ENCODE data around the gene HHIPL1. TPM values are rescaled to one million over a fixed set of nuclear protein-coding genes. Genes with fewer than 3 reads are reported as not detected.

HHIPL1 gene
- total RNA-seq, 4 donors from 2014 or later: 2.2 to 4.7 (median 3.6) TPM

DNA sequence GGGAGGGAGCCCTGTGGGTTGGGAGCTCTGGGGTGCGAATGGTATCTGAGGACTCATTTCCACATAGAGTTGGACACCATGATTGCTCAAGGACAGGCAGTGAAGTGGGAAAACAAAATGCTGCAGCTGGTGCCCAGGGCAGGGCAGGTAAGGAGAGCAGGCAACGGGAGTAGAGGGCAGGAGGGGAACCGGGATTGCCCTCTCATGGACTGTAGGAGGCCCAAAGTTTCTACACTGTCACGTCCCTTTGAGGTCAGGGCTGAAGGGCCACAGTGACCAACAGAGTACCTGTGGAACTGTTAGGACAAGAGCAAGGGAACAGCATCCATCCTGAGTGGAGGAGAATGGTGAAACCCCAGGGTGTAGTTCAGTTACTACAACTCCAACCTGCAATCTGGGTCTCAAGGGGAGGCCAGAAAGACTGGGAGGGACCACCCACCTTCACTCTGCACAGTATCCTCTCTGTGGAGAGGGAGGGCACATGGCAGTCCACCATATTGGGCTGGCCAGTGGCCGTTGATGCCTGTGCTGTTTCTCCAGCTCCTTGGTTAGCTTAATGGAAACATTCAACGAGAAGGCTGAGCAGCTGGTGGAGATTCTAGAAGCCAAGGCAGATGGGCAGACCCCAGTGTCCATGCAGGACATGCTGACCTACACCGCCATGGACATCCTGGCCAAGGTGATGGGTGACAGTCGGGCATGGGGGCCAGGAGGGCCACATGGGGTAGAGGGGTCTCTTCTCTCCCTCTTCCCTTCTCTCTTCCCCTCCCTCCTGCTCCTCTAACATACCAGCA is 61.4 kb downstream of the HHIPL1 start:
- TF ChIP-seq, protein P1, sequence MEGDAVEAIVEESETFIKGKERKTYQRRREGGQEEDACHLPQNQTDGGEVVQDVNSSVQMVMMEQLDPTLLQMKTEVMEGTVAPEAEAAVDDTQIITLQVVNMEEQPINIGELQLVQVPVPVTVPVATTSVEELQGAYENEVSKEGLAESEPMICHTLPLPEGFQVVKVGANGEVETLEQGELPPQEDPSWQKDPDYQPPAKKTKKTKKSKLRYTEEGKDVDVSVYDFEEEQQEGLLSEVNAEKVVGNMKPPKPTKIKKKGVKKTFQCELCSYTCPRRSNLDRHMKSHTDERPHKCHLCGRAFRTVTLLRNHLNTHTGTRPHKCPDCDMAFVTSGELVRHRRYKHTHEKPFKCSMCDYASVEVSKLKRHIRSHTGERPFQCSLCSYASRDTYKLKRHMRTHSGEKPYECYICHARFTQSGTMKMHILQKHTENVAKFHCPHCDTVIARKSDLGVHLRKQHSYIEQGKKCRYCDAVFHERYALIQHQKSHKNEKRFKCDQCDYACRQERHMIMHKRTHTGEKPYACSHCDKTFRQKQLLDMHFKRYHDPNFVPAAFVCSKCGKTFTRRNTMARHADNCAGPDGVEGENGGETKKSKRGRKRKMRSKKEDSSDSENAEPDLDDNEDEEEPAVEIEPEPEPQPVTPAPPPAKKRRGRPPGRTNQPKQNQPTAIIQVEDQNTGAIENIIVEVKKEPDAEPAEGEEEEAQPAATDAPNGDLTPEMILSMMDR (IDR thresholded peaks at IDR 0.05): no peak
- no peak for DNase-seq (ENCODE audit: low spot score)
- no peak for ATAC-seq (ENCODE audit: low FRiP score)

- DNase-seq (ENCODE audit: low spot score) (no peak), ATAC-seq (ENCODE audit: low FRiP score) (no peak)
- TF ChIP-seq, protein P1 (IDR thresholded peaks at IDR 0.05): no peak
Observed at GRCh38 chr14:99707420-99707819, 62.5 kb downstream of the HHIPL1 start.

DNA sequence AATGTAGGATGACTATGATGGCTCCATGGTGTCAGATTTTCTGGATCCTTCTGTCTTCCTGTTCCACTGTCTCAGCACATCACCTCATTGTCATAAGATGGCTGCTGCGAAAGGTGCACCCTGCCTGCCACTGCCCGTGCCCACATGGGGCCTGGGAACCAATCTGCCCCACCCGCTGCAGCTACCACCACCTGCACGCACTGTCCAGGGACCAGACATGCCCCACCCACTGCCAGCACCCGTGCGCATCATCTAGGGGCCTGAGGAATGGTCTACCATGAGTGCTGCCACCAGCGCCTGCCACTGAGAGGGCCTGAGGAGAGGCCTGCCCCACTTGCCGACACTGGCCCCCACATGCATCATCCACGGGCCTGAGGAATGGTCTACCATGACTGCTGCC is 63.0 kb downstream of the HHIPL1 start:
- DNase-seq (ENCODE audit: low spot score): no peak
- no peak for ATAC-seq (ENCODE audit: low FRiP score)

GRCh38 chr14:99708449-99708848 is 63.5 kb downstream of the HHIPL1 start:
- TF ChIP-seq, protein P1 (IDR thresholded peaks at IDR 0.05): no peak
- no peak for ATAC-seq (ENCODE audit: low FRiP score)
- no peak for DNase-seq (ENCODE audit: low spot score)

More for the DNA sequence above, 63.0 kb downstream of the HHIPL1 start:
- TF ChIP-seq, protein P1 (IDR thresholded peaks at IDR 0.05): no peak

GRCh38 chr14:99713972-99714371 is 69.0 kb downstream of the HHIPL1 start:
- ATAC-seq (ENCODE audit: low FRiP score): no peak
- DNase-seq (ENCODE audit: low spot score): no peak
- TF ChIP-seq, protein P1 (IDR thresholded peaks at IDR 0.05): no peak

DNA sequence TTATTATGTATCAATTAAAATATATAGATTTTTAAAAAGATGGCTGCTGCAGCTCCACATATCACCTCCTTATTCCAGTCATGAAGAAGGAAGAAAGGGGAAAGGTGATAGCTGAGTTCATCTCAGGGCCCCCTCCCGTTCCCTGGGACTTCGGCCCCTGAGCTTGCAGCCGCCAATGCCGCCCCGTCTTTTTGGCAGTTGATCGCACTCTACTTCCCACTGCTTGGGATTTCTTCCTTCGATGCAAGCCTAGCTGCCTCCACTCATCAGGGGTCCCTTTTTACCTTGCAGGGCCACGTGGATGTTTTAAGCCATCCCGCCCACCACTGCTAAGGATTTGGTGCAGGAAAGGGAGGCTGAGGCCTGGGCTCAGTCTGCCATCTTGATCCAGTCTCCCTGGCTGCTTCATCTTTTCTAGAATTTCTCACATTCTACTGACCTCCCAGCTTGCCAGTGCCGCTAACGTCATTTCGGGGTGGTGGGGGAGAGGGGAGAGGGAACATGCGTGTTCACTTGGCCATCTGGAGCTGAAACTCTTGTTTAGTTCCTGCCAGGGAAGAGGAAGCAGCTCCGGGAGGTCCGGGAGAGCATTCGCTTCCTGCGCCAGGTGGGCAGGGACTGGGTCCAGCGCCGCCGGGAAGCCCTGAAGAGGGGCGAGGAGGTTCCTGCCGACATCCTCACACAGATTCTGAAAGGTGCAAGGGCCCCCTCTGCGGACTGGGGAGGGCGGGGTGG is 70.5 kb downstream of the HHIPL1 start:
- TF ChIP-seq, protein P1 (IDR thresholded peaks at IDR 0.05): no peak
- DNase-seq (ENCODE audit: low spot score) (no peak), ATAC-seq (ENCODE audit: low FRiP score) (no peak)
